K562 (cell line): ENCODE measurements around the gene NFATC3. TPM values are rescaled to one million over a fixed set of nuclear protein-coding genes. Genes with fewer than 3 reads are reported as not detected.
A peak's percentile ranks its signal among the peaks of the same experiment; 100 is the strongest.

Experiments used
- ARID3A ChIP-seq: IDR thresholded peaks from 2 replicates; pipeline ENCODE4 v1.6.1; 2012; ENCODE audit warnings: low read depth, low read length, improper control_type of control experiment, borderline replicate concordance
- BCL6 ChIP-seq: fragments of 250-450 bp; sonication (Bioruptor Pico); IDR thresholded peaks from 2 replicates; pipeline ENCODE4 v1.4.0; 2020
- KLF13 ChIP-seq: fragments of 450-650 bp; IDR thresholded peaks from 2 replicates; pipeline ENCODE4 v1.6.1; 2016; ENCODE audit warnings: missing genetic modification characterization, low read depth, mild to moderate bottlenecking, missing compliant biosample characterization, moderate library complexity, borderline replicate concordance
- MAFK ChIP-seq: IDR thresholded peaks from 2 replicates; pipeline ENCODE4 v1.6.1; 2011; ENCODE audit warnings: low read length, improper control_type of control experiment
- NCOA2 ChIP-seq, 2 experiments: fragments of 450-650 bp; IDR thresholded peaks; 2 replicates each; pipeline ENCODE4 v1.6.1; 2018; ENCODE audit warnings: mild to moderate bottlenecking in 2 of 2, moderate library complexity in 1 of 2; ENCODE audit not compliant: partially characterized antibody in 2 of 2
- NR0B1 ChIP-seq: fragments of 450-650 bp; IDR thresholded peaks from one replicate; pipeline ENCODE4 v1.6.1; 2018; ENCODE audit warnings: mild to moderate bottlenecking, moderate library complexity; ENCODE audit not compliant: partially characterized antibody
- TCF7L2 ChIP-seq: fragments of 150-350 bp; IDR thresholded peaks from 2 replicates; pipeline ENCODE4 v1.6.1; 2016; ENCODE audit warnings: low read depth, mild to moderate bottlenecking, low read length, moderate library complexity
- TGIF2 ChIP-seq: sonication (generic); formaldehyde crosslinking; IDR thresholded peaks from 2 replicates; pipeline ENCODE4 v1.8.1; 2022; ENCODE audit warnings: mild to moderate bottlenecking, missing genetic modification reagents, moderate library complexity
- polyA plus RNA-seq, 8 experiments: library from polyadenylated mRNA; depleted of rRNA in 4 of 8; stranded (reverse) in 5 of 8; unstranded in 3 of 8; fragments of >200 nt; fragmentation: Nextera tagmentation in 2 of 8; fragmentation: Illumina TruSeq in 1 of 8; extraction: Ambion mirVana in 2 of 8; extraction: Trizol in 1 of 8; gene quantifications; 2 replicates each; pipeline versions ENCODE4 v1.2.1 to v1.2.3, GENCODE V29; 2011 to 2014; ENCODE audit warnings: inconsistent platforms in 1 of 8, missing spikeins in 1 of 8
- total RNA-seq, 7 experiments: library from RNA; depleted of rRNA in 6 of 7; stranded (reverse); fragments of >200 nt in 6 of 7; fragmentation: Illumina TruSeq in 2 of 7; extraction: Trizol in 2 of 7; gene quantifications; 2 replicates each; pipeline versions ENCODE4 v1.2.1 to v1.2.3, GENCODE V29; 2011 to 2021; ENCODE audit warnings: low replicate concordance in 1 of 7
- TF ChIP-seq, protein P1 (sequence below): fragments of 150-350 bp; conservative IDR thresholded peaks from 2 replicates; pipeline ENCODE4 v1.6.1; 2014; ENCODE audit warnings: low read length
- TF ChIP-seq, protein P2 (sequence below): sonication (generic); formaldehyde crosslinking; IDR thresholded peaks from 2 replicates; pipeline ENCODE4 v1.8.0; 2023; ENCODE audit warnings: missing genetic modification reagents, mild to moderate bottlenecking, borderline replicate concordance

NFATC3 gene
- total and polyA plus RNA-seq, 9 of the 15 experiments (the other 6 are each of a cell fraction or from before 2014, with no cell fraction given), result 15.7 to 98.4 (median 59.4) TPM

DNA sequence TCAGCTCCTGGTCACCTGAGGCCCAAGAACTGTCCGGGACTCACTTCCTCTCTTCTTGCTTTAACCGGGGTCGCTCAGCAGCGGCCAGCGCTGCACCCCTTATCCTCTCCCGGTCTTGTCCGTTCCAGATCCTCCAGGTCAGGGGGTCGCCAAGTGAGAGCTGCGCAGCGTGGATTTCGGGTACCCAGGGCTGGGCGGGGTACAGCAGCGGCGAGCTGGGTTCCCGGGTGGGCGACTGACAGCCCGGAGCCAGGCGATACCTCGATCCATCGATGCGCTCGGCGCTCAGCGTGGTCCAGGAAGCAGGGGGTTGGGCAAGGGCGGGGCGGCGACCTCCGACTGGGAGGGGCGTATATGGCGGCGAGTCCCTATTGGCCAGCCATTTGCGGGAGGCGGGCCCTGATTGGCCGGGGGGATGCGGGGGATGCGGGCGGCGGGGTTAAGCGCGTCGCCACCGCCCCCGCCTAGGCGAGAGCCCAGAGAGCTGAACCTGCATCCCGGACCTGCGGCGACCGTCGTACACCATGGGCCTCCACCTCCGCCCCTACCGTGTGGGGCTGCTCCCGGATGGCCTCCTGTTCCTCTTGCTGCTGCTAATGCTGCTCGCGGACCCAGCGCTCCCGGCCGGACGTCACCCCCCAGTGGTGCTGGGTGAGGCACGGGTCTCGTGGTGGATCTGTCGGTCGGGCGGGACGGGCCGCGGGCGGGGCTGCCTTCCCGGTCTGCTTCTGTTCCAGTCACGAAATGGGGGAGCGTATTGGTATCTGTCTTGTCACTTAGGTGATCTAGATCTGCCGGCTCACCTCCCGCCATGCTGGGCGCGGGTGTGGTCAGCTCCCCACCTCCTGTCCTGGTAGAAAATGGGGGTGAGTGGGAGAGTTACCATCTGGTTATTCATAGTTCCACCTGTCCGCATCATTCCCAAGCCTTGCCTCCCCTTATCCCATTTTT is 160.0 kb downstream of the NFATC3 start, which contains the start of gene PLA2G15 (continued):
- TF ChIP-seq ARID3A, result no peak
- TF ChIP-seq TGIF2 (CRISPR knock-in tag), result no peak; the same call in 1 of the 2 replicates
- TF ChIP-seq TCF7L2, result no peak
- TF ChIP-seq NR0B1, result no peak
- TF ChIP-seq MAFK, result 0 out of 2 replicates have a peak, but pooled peaks have one; percentile 2
- TF ChIP-seq BCL6 (CRISPR knock-in tag), result no peak
- TF ChIP-seq, protein P1, sequence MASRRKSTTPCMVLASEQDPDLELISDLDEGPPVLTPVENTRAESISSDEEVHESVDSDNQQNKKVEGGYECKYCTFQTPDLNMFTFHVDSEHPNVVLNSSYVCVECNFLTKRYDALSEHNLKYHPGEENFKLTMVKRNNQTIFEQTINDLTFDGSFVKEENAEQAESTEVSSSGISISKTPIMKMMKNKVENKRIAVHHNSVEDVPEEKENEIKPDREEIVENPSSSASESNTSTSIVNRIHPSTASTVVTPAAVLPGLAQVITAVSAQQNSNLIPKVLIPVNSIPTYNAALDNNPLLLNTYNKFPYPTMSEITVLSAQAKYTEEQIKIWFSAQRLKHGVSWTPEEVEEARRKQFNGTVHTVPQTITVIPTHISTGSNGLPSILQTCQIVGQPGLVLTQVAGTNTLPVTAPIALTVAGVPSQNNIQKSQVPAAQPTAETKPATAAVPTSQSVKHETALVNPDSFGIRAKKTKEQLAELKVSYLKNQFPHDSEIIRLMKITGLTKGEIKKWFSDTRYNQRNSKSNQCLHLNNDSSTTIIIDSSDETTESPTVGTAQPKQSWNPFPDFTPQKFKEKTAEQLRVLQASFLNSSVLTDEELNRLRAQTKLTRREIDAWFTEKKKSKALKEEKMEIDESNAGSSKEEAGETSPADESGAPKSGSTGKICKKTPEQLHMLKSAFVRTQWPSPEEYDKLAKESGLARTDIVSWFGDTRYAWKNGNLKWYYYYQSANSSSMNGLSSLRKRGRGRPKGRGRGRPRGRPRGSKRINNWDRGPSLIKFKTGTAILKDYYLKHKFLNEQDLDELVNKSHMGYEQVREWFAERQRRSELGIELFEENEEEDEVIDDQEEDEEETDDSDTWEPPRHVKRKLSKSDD, result no peak
- TF ChIP-seq, protein P2, sequence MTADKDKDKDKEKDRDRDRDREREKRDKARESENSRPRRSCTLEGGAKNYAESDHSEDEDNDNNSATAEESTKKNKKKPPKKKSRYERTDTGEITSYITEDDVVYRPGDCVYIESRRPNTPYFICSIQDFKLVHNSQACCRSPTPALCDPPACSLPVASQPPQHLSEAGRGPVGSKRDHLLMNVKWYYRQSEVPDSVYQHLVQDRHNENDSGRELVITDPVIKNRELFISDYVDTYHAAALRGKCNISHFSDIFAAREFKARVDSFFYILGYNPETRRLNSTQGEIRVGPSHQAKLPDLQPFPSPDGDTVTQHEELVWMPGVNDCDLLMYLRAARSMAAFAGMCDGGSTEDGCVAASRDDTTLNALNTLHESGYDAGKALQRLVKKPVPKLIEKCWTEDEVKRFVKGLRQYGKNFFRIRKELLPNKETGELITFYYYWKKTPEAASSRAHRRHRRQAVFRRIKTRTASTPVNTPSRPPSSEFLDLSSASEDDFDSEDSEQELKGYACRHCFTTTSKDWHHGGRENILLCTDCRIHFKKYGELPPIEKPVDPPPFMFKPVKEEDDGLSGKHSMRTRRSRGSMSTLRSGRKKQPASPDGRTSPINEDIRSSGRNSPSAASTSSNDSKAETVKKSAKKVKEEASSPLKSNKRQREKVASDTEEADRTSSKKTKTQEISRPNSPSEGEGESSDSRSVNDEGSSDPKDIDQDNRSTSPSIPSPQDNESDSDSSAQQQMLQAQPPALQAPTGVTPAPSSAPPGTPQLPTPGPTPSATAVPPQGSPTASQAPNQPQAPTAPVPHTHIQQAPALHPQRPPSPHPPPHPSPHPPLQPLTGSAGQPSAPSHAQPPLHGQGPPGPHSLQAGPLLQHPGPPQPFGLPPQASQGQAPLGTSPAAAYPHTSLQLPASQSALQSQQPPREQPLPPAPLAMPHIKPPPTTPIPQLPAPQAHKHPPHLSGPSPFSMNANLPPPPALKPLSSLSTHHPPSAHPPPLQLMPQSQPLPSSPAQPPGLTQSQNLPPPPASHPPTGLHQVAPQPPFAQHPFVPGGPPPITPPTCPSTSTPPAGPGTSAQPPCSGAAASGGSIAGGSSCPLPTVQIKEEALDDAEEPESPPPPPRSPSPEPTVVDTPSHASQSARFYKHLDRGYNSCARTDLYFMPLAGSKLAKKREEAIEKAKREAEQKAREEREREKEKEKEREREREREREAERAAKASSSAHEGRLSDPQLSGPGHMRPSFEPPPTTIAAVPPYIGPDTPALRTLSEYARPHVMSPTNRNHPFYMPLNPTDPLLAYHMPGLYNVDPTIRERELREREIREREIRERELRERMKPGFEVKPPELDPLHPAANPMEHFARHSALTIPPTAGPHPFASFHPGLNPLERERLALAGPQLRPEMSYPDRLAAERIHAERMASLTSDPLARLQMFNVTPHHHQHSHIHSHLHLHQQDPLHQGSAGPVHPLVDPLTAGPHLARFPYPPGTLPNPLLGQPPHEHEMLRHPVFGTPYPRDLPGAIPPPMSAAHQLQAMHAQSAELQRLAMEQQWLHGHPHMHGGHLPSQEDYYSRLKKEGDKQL (CRISPR knock-in tag), result no peak
- peak; percentile 61; the same call in 1 of the 2 replicates for TF ChIP-seq KLF13 (tag)
- TF ChIP-seq NCOA2 (IDR thresholded peaks at IDR 0.05; ENCODE audit: partially characterized antibody in 2 of 2), result no peak
